Activated CD8-positive, alpha-beta memory T cell treated with anti-CD3 and anti-CD28 coated beads, Interleukin-2, amount 50 U/mL, for 1 hour (primary cell): ENCODE data around the gene FAM3C.

Source experiments
- DNase-seq: peaks from one replicate; pipeline ENCODE4 v3.0.0-alpha.2; 2020; ENCODE audit errors: extremely low read depth

Gene FAM3C

GRCh38 chr7:121379930-121380329 lies 16.2 kb downstream of the FAM3C start:
- DNase-seq: no peak

GRCh38 chr7:121376979-121377378 lies 19.1 kb downstream of the FAM3C start:
- DNase-seq: no peak

GRCh38 chr7:121373177-121373576 lies 22.9 kb downstream of the FAM3C start:
- DNase-seq: no peak

- no peak for DNase-seq
Observed at GRCh38 chr7:121372376-121373010, 23.6 kb downstream of the FAM3C start.

- no peak for DNase-seq
Observed at GRCh38 chr7:121371883-121372282, 24.2 kb downstream of the FAM3C start.

DNA sequence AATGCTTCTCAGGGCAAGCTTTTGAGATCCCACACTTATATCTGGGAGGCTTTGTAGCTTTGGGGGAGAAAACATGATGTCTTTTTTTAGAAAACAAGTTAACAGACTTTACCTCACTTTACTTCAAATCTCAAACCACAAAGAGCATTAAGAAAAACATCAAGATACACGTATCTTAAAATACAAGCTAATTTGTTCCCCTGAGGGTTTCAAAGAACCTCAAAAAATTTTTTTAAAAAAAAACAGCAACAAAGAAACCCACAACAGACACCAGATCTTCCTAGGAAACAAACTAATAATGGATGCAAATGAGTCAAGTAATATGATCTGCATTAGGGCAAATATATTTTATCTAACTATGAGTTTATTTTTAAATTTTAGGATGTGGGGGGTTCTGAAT lies 24.7 kb downstream of the FAM3C start:
- DNase-seq: no peak

DNA sequence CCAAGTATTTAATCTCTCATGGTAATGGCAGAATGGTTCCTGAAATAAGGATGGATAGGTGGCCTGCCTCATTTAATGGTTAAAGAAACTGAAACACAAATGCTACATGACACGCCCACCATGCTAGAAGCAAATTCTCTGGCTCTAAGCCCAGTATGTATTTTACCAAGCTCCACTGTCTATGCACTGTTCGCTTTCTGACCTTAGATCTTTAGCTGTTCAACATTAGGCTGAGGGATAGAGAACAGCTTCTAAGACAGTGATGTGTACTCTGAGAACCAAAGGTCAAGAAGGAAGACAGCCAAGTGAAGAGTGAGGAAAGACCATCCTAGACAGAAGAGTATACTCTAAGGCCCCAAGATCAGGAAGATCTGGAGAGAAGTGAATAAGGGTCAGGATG lies 26.6 kb downstream of the FAM3C start:
- DNase-seq: no peak

- DNase-seq: no peak
Observed at GRCh38 chr7:121366852-121367431, 29.2 kb downstream of the FAM3C start.

- no peak for DNase-seq
Observed at GRCh38 chr7:121360564-121360963, 35.5 kb downstream of the FAM3C start.

GRCh38 chr7:121355574-121355973 lies 40.5 kb downstream of the FAM3C start:
- DNase-seq: no peak

GRCh38 chr7:121352323-121352722 lies 43.8 kb downstream of the FAM3C start:
- DNase-seq: no peak

DNA sequence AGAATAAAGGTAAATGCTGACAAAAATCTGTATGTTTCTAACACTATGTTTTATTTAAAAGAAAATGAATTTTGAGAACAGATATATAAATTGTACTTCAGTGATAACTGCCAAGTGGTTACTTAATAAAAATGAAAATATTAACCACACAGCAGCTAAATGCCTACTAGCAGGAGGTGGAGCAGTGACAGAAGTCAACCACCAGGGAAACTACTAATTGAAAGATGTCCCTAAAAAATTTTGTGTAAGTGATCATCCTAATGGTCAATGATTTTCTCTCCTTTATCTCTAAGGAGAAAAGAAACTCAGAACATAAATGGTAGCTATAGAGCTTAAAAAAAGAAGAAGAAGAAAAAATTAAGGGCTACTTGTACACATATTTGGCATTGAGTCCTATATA lies 44.4 kb downstream of the FAM3C start:
- no peak for DNase-seq

- no peak for DNase-seq
Observed at GRCh38 chr7:121344497-121344896, 51.6 kb downstream of the FAM3C start.

DNA sequence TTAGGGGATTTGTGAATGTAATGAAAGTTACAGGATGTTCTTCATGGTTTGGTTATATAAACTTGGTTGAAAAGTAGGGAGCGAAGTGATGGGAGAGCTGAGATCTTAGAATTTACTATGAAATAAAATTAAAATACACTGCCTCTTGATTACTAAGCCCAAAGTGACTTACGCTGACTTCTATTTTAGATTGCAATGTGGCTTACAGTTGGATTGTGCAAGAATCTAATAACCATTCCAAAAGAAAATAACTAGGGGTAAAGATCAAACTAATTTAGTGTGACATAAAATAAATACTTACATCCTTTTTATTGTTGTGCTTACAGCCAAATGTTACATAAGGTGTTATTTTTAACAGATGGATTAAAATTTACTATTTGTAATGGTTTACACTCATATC lies 52.0 kb downstream of the FAM3C start:
- DNase-seq: no peak

DNA sequence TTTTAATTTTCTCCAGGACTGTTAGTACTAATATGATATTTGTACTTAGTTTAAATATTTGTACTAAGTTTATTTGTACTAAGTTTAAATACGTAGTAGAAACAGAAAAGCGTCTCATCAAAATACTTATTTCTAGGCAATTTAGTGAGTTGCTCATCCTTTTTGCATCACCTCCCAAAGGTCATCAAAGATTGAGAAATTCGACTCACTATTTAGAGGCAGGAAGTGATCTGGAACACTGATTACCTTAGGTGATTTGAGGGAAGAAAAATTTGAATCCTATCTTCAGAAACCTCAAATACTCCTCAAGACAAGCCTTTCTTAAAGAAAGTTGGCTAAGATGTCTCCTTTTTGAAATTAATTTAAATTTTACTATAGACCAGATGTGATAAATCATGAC lies 52.8 kb downstream of the FAM3C start:
- no peak for DNase-seq

GRCh38 chr7:121342631-121343030 lies 53.5 kb downstream of the FAM3C start:
- no peak for DNase-seq

DNA sequence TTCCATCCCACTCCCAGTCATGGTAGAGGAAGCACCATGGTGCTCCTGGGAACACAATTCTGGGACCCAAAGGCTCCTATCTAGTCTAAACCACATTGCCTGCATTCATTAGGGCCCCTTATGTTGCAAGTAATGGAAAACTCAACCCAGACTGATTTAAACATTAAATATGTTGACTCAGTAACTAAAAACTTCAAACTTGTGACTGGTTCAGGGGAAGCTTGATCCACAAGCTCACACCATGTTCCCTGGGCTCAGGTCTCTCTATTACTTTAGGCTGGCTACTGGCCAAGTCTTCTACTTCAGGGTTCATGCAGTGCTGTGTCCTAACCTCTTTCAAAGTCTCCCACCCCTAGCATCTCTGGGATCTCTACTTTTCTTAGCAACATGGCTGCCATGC lies 54.2 kb downstream of the FAM3C start:
- DNase-seq: no peak

- DNase-seq: no peak
Observed at GRCh38 chr7:121339082-121339481, 57.0 kb downstream of the FAM3C start.

GRCh38 chr7:121337398-121337797 lies 58.7 kb downstream of the FAM3C start:
- DNase-seq: no peak

DNA sequence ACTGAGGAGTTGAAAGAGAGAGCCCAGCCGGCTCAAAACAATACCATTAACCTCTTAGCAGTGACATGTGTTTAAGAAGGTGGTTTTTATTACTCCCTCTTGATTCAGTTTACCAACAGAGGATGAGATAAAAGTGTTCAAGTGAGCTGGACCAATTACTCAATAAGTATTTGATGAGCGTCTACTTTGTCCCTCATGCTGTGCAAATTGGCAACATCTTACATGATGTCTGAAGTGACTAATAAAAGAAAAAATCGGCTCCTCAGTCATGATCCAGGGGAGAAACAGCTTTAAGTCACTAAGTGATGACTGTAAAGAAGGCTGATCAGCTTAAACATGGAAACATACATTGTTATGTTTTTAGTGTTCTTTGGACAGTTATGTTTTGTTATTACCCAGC lies 59.5 kb downstream of the FAM3C start:
- no peak for DNase-seq

- no peak for DNase-seq
Observed at GRCh38 chr7:121334875-121335648, 61.0 kb downstream of the FAM3C start.

GRCh38 chr7:121334376-121334775 lies 61.7 kb downstream of the FAM3C start:
- no peak for DNase-seq

GRCh38 chr7:121331574-121331973 lies 64.5 kb downstream of the FAM3C start:
- no peak for DNase-seq
